SK-MEL-5 (cell line): Measurements from ENCODE around the gene MPHOSPH10. TPM values are rescaled to one million over a fixed set of nuclear protein-coding genes. Genes with fewer than 3 reads are reported as not detected.
"Not testable (repeated sequence)": the region's sequence is repeated elsewhere in the genome, so short reads cannot be mapped to it uniquely, and the experiment has no call there.

Experiments used
- DNase-seq: peaks from one replicate; pipeline ENCODE4 v3.0.0-alpha.2; 2016; ENCODE audit warnings: low read depth, low spot score
- in situ Hi-C: cut with HindIII; loops from 2 replicates; pipeline ENCODE4 v1.10.0; 2016; ENCODE audit warnings: low sequenced_read_pairs, high pct_unique_total_duplicates, low pct_unique_long_range_greater_than_20kb
- total RNA-seq: library from RNA; depleted of rRNA; stranded (reverse); fragments of >200 nt; shearing (Covaris generic); gene quantifications from 2 replicates; pipeline ENCODE4 v1.2.3, GENCODE V29; 2014

MPHOSPH10 gene
- total RNA-seq, 1 experiment from 2014 or later: 32.1 TPM

GRCh38 chr2:71153585-71154224 lies 23.3 kb downstream of the MPHOSPH10 start:
- in situ Hi-C loops: no loop called here
- no peak for DNase-seq

GRCh38 chr2:71154279-71154678 lies 23.8 kb downstream of the MPHOSPH10 start:
- in situ Hi-C loops: no loop called here
- DNase-seq: no peak

- DNase-seq: peak; percentile 86
- in situ Hi-C loops: no loop called here
Measured at GRCh38 chr2:71154798-71155197, 24.4 kb downstream of the MPHOSPH10 start.

DNA sequence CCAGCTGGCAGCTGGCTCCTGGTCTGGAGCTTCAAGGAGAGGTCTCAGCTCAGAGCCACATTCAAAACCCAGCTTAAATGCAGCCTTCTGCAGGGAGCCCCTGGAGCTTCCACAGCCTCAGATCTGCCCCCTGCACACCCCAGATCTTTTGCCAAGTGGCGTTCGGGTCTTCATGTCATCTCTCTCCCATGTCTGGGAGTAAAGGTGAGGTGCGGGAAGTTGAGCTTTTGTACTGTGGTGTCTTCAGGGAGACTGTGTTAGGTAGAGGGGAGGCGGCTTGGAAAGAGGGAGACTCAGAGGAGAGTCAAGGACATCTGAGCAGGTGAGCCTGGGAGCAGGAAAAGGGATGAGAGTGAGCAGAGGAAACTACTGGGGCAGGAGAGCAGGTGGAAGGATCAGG lies 25.4 kb downstream of the MPHOSPH10 start:
- no peak for DNase-seq
- in situ Hi-C loops: no loop called here

- in situ Hi-C loops: no loop called here
- DNase-seq: no peak
Measured at GRCh38 chr2:71156573-71156972, 26.1 kb downstream of the MPHOSPH10 start.

DNA sequence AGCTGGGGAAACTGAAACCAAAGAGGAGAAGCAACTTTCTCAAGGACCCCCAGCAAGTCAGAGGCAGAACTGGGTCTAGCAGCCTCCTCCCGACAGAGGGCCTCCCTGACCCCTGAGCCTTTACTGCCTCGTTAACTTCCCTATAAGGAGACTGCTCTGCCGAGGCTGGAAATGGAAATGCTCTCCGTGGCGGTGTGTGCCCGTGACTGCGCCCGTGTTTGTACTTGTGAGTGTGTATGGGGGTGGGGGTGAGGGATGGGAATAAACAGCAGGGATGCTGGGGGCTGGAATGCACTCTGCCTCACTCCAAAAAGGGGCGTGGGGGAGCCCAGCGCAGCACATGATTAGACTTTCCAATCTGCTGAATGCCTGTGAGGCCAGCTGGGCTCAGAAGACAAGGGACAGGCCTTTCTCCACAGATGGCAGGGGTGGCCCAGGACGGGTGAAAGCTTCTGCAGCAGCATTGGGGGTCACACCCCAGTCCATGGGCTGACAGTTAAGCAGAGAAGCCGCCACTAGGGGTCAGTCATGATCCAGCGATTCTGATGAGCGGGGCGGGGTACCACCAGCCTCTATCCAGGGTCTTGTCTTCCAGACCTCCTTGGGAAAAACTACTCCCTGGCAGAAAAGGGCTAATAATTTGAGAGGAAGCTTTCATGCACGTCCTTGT lies 26.8 kb downstream of the MPHOSPH10 start:
- in situ Hi-C loops: no loop called here
- peak; percentile 78 for DNase-seq

DNA sequence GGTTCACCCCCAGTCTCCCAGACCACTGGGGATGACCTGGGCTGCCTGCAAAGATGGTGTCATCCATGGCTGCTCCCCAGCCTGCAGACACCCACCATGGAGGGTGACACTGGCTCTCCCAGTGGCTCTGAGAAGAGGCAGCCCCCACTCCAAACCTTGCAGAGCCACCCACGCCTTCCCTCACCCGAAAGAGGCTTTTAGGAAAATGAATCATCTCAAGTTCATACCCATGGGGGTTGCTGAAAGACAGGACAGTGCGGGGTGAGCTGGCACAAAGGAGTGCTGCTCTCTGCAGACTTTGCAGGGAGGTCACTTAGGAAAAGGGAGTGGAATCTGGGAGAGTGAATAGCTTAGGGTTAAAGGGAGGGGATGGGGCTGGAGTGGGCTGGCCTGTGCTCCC lies 36.4 kb downstream of the MPHOSPH10 start:
- DNase-seq: no peak
- in situ Hi-C loops: no loop called here

GRCh38 chr2:71173096-71173495 lies 42.7 kb downstream of the MPHOSPH10 start:
- DNase-seq: no peak
- in situ Hi-C loops: no loop called here

GRCh38 chr2:71174207-71174606 lies 43.8 kb downstream of the MPHOSPH10 start:
- in situ Hi-C loops: no loop called here
- no peak for DNase-seq

DNA sequence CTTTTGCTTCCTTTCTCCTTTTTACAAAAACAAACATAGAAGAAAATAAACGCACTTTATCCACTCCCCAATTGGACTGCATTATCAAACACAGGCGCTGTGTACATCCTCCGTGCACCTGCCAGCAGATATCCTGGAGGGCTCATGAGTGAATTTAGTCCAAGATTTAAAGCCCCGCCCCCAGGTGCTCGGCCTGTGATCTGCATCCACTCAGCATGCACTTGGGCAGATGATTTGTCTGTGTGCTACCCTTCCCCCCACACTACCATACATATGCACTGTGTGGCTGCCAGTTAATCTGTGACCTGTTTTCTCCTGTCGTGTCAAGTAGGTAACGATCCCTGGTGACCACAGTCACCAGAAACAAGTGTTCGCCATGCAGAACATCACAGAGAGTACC lies 48.4 kb downstream of the MPHOSPH10 start:
- in situ Hi-C loops, DNase-seq: not testable (repeated sequence)

GRCh38 chr2:71181316-71181715 lies 50.9 kb downstream of the MPHOSPH10 start:
- in situ Hi-C loops: no loop called here
- DNase-seq: no peak

DNA sequence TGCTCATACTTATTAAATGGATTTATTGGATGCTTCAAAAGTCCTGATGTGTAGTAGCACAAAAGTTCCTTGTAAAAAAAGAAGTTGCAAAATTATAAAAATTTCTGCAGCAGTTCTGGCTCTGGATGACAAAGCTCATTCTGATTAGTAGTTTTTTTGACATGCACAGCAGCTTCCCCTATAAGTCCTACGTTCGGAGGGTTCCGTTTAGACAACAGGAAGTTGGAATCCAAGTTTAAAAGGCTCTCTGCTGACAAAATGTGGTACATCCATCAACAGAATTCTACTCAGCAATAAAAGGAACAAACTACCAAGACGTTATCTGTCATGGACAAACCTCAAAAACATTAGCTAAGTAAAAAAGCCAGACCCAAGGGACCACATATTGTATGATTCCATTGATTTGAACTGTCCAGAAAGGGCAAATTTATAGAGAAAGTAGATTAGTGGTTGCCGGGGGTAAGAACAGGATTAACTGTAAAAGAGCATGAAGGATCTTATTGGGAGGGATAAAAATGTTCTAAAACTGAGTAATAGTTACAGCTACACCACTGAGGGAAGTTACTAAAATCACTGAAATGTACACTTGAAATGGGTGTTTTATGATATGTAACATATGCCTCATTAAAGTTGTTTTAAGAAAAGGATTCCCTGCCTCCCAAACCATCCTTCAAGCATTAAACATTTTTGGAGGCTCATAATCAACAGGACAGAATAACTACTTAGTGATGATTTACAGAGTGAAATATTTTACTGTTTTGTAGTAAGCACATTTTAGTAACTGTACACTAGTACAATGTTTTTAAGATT lies 53.1 kb downstream of the MPHOSPH10 start:
- in situ Hi-C loops: not testable (repeated sequence)
- DNase-seq: peak; percentile 48

DNA sequence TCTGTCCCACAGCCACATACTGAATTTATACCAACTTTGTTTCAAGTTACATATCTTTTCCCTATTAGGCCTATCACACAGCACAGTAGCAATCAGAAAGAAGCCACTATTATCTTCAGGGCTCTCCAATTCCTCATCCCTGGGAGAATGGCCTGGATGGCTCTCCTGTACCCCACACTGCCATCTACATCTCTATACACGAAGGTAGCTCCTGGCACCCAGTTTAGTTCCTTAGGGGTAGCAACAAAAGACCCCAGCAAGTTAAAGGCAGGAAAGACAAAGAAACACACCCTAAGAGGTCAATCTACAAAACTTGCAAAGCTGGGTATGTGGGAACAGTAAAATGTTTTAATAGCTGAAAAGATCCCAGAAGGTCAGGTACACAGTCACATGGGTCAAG lies 56.5 kb downstream of the MPHOSPH10 start:
- in situ Hi-C loops: no loop called here
- no peak for DNase-seq

DNA sequence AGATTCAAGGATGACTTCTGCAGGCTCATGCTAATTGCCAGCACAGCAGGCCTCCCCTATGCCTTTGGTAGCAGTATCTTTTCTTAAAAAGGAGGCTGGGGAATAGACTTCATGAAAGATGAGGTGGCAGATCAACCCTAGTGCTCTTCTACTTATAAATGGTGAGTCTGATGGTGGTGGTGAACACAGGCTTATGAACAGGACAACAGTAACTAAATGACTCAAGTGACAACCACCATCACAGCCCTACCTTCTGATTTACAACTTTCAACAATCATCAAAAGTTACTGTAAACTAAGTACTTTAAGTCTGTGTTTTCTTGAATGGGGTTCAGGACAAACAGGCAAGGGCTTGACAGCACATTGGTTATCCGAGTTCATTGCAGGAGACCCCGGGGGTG lies 57.2 kb downstream of the MPHOSPH10 start:
- in situ Hi-C loops: no loop called here

DNA sequence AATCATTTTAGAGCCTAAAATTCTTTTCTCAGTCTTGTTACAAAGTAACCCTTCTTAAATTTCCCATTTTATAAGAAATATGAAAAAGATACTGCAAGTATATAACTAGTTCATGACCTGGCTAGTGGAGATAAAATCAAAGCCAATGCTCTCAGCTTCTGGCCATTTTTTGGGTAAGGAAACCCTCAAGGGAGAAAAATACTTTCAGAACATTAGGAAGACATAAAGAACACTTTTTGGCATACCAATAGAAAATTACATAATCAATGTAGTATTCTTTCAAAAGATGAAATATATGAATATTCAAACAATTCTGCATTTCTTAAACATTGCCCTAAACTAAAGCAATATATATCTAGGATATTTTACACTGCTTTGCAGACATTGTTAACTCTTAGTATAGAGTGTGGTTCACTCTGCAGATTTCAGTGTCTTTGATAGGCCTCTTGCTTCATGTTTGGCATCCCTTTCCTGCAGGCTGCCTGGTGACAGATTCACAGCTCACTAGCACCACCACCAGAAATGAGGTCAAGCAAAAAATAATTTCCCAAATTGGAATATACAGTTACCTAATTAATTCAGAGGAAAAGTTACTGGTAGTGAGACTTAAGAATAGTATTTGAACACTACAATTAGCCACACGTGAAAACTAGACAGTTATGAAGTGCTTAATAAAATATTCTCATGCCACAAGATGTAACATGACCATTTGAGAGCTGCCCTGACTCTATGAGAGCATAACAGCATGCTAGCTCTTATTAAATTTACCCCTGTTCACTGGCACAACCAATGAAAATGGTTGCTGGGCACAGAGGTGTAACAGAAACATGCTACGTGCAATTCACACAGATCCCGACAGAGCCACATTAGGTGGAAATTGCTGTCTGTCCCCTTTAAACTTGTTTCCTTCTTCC lies 60.5 kb downstream of the MPHOSPH10 start:
- in situ Hi-C loops: no loop called here
- peak; percentile 74 for DNase-seq

More for the DNA sequence above, 57.2 kb downstream of the MPHOSPH10 start:
- no peak for DNase-seq

GRCh38 chr2:71191570-71191943 lies 61.1 kb downstream of the MPHOSPH10 start:
- in situ Hi-C loops: no loop called here
- no peak for DNase-seq
